ENCODE results near the gene THOC6.

DNA sequence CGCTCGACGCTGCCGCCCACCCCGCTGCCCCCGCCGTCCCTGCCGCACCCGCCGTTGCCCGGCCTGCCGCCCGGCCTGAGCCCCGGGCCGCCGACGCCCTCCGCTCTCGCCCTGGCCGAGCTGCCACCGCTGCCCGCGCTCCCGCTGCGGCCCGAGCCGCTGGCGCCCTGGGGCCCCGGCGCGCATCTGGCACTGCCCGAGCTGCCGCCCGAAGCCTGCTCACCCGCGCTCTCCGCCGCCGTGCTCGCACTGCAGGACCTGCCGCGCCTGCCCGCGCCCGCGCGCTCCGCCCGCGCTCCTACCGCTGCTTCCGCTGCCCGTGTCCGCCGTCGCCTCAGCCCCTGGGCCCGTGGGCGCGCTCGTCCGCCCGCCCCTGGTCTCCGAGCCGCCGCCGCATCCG, 19.5 kb upstream of the THOC6 start:
- TF ChIP-seq, protein P1, sequence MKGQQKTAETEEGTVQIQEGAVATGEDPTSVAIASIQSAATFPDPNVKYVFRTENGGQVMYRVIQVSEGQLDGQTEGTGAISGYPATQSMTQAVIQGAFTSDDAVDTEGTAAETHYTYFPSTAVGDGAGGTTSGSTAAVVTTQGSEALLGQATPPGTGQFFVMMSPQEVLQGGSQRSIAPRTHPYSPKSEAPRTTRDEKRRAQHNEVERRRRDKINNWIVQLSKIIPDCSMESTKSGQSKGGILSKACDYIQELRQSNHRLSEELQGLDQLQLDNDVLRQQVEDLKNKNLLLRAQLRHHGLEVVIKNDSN (CRISPR knock-in tag; IDR thresholded peaks at IDR 0.05) = no peak
- TF ChIP-seq KLF10 (CRISPR knock-in tag; IDR thresholded peaks at IDR 0.05) (no peak), IRF1 (CRISPR knock-in tag; IDR thresholded peaks at IDR 0.05; ENCODE audit: borderline replicate concordance) (no peak), ZNF140 (CRISPR knock-in tag; IDR thresholded peaks at IDR 0.05) (no peak)

All from K562 (cell line).